ENCODE measurements around the gene PLEKHB2.
"Not testable (repeated sequence)": the region's sequence is repeated elsewhere in the genome, so short reads cannot be mapped to it uniquely, and the experiment has no call there.

The PLEKHB2 gene

GRCh38 chr2:131093696-131094462 lies 11.3 kb upstream of the PLEKHB2 start:
- peak; percentile 4 to 12 for DNase-seq (ENCODE audit: low read depth in 2 of 2)

GRCh38 chr2:131094463-131095281 lies 10.5 kb upstream of the PLEKHB2 start:
- no peak for DNase-seq (ENCODE audit: low read depth in 2 of 2)

GRCh38 chr2:131103165-131103564 lies 2.0 kb upstream of the PLEKHB2 start:
- DNase-seq (ENCODE audit: low read depth in 2 of 2): no peak

- DNase-seq (ENCODE audit: low read depth in 2 of 2): peak; percentile 8 to 21
These were observed 515 bp upstream of the PLEKHB2 start for GRCh38 chr2:131104487-131105155.

GRCh38 chr2:131105950-131106801 lies 1.0 kb downstream of the PLEKHB2 start:
- peak; percentile 39 to 41 for DNase-seq (ENCODE audit: low read depth in 2 of 2)

GRCh38 chr2:131112529-131112928 lies 7.4 kb downstream of the PLEKHB2 start:
- no peak for DNase-seq (ENCODE audit: low read depth in 2 of 2)

GRCh38 chr2:131113566-131114227 lies 8.6 kb downstream of the PLEKHB2 start:
- no peak for DNase-seq (ENCODE audit: low read depth in 2 of 2)

- not testable (repeated sequence) for DNase-seq (ENCODE audit: low read depth in 2 of 2)
These were observed 9.8 kb downstream of the PLEKHB2 start for GRCh38 chr2:131114950-131115349.

- no peak for DNase-seq (ENCODE audit: low read depth in 2 of 2)
These were observed 10.6 kb downstream of the PLEKHB2 start for GRCh38 chr2:131115752-131116151.

GRCh38 chr2:131120815-131121317 lies 15.7 kb downstream of the PLEKHB2 start:
- no peak for DNase-seq (ENCODE audit: low read depth in 2 of 2)

GRCh38 chr2:131121464-131121863 lies 16.3 kb downstream of the PLEKHB2 start:
- DNase-seq (ENCODE audit: low read depth in 2 of 2): no peak

GRCh38 chr2:131122496-131122895 lies 17.4 kb downstream of the PLEKHB2 start:
- no peak for DNase-seq (ENCODE audit: low read depth in 2 of 2)

GRCh38 chr2:131123192-131123591 lies 18.1 kb downstream of the PLEKHB2 start:
- no peak for DNase-seq (ENCODE audit: low read depth in 2 of 2)

- no peak for DNase-seq (ENCODE audit: low read depth in 2 of 2)
These were observed 20.1 kb downstream of the PLEKHB2 start for GRCh38 chr2:131125195-131125757.

GRCh38 chr2:131126436-131126835 lies 21.3 kb downstream of the PLEKHB2 start:
- no peak for DNase-seq (ENCODE audit: low read depth in 2 of 2)

- DNase-seq (ENCODE audit: low read depth in 2 of 2): no peak
These were observed 21.9 kb downstream of the PLEKHB2 start for GRCh38 chr2:131127076-131127475.

GRCh38 chr2:131127981-131128380 lies 22.8 kb downstream of the PLEKHB2 start:
- DNase-seq (ENCODE audit: low read depth in 2 of 2): no peak

GRCh38 chr2:131130298-131130596 lies 25.1 kb downstream of the PLEKHB2 start:
- no peak for DNase-seq (ENCODE audit: low read depth in 2 of 2)

GRCh38 chr2:131132729-131133128 lies 27.6 kb downstream of the PLEKHB2 start:
- no peak for DNase-seq (ENCODE audit: low read depth in 2 of 2)

GRCh38 chr2:131140581-131140980 lies 35.4 kb downstream of the PLEKHB2 start:
- DNase-seq (ENCODE audit: low read depth in 2 of 2): no peak

GRCh38 chr2:131142849-131143248 lies 37.7 kb downstream of the PLEKHB2 start:
- DNase-seq (ENCODE audit: low read depth in 2 of 2): no peak
